ENCODE measurements around the gene OTX2.

DNA sequence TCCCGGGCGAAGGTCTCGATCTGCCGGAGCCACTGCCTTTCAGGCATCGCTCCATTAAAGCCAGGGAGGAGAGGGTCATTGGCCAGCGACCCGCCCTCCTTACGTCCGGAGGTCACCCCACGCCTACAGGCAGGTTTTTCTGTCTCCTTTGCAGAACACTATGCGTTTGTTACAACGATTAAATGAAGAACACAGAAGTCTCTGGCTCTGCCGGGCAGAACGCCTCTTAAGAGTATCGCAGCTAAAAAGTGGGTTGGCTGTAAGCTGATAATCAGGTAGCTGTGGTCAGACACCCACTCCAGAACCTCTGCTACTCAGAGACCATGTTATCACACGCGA, 15.0 kb downstream of the OTX2 start:
- TF ChIP-seq, protein P1, sequence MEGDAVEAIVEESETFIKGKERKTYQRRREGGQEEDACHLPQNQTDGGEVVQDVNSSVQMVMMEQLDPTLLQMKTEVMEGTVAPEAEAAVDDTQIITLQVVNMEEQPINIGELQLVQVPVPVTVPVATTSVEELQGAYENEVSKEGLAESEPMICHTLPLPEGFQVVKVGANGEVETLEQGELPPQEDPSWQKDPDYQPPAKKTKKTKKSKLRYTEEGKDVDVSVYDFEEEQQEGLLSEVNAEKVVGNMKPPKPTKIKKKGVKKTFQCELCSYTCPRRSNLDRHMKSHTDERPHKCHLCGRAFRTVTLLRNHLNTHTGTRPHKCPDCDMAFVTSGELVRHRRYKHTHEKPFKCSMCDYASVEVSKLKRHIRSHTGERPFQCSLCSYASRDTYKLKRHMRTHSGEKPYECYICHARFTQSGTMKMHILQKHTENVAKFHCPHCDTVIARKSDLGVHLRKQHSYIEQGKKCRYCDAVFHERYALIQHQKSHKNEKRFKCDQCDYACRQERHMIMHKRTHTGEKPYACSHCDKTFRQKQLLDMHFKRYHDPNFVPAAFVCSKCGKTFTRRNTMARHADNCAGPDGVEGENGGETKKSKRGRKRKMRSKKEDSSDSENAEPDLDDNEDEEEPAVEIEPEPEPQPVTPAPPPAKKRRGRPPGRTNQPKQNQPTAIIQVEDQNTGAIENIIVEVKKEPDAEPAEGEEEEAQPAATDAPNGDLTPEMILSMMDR (conservative IDR thresholded peaks at IDR 0.05): no peak
- TF ChIP-seq EZH2 (IDR thresholded peaks at IDR 0.05; ENCODE audit: low read depth): no peak
